Caki2 (cell line): ENCODE data around the gene SNF8. TPM values are rescaled to one million over a fixed set of nuclear protein-coding genes. Genes with fewer than 3 reads are reported as not detected.

Source experiments
- DNase-seq: peaks from one replicate; pipeline ENCODE4 v3.0.0-alpha.2; 2015; ENCODE audit warnings: low read depth
- in situ Hi-C: cut with HindIII; loops from 2 replicates; pipeline ENCODE4 v1.10.0; 2016; ENCODE audit warnings: low sequenced_read_pairs, low pct_unique_long_range_greater_than_20kb, mixed read lengths
- total RNA-seq: library from RNA; depleted of rRNA; stranded (reverse); fragments of >200 nt; shearing (Covaris generic); gene quantifications from 2 replicates; pipeline ENCODE4 v1.2.3, GENCODE V29; 2014; ENCODE audit warnings: low replicate concordance; rRNA removed

Gene SNF8, protein sequence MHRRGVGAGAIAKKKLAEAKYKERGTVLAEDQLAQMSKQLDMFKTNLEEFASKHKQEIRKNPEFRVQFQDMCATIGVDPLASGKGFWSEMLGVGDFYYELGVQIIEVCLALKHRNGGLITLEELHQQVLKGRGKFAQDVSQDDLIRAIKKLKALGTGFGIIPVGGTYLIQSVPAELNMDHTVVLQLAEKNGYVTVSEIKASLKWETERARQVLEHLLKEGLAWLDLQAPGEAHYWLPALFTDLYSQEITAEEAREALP
- total RNA-seq, result 467 and 493 TPM in 2 replicates

- in situ Hi-C loops, result no loop called here
Observed at GRCh38 chr17:48944515-48945260, at the start of gene SNF8. SNF8 (minus strand) TSS chr17:48944842; CDS start chr17:48944734, 108 bp downstream.

GRCh38 chr17:48993951-48994350 lies 49.3 kb upstream of the SNF8 start:
- no peak for DNase-seq
- in situ Hi-C loops, result no loop called here

More at GRCh38 chr17:48944515-48945260, at the start of gene SNF8:
- DNase-seq, result peak; percentile 87

DNA sequence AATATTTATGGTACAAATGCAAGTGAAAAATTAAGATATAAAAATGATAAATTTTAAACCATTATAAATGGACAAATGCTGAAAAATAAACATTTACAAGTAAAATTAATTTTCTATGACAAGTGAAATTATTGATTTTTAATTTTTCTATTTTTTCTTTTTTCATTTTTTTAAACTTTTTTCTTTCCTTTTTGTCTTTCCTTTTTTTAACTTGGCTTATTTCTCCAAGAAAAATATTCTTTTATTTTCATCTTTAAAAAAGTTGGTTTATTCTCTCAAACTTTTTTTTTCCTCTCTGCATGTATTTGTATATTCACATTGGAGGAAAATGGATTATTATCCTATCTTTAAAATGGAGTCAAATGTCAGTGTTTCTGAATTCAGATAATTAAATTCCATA lies 48.7 kb upstream of the SNF8 start:
- in situ Hi-C loops, result no loop called here

DNA sequence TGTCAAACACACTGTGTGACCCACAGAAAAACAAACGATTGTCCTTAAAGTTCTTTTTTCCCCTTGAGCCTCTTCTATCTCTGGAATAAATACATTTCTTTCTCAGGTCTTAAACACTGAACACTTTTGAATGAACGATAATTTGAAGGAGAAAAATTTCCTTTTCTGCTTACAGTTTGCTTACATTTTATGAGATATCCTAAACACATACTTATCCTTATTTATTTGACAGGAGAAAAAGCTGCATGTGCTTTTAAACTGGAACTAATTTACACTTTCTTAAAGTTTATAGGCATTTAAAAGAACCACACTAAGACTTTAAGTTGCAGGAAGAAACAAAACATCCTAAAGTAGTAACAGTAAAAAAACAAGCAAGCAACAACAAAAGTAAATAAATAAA lies 47.8 kb upstream of the SNF8 start:
- in situ Hi-C loops, result no loop called here
- no peak for DNase-seq

More for the DNA sequence above, 48.7 kb upstream of the SNF8 start:
- no peak for DNase-seq

DNA sequence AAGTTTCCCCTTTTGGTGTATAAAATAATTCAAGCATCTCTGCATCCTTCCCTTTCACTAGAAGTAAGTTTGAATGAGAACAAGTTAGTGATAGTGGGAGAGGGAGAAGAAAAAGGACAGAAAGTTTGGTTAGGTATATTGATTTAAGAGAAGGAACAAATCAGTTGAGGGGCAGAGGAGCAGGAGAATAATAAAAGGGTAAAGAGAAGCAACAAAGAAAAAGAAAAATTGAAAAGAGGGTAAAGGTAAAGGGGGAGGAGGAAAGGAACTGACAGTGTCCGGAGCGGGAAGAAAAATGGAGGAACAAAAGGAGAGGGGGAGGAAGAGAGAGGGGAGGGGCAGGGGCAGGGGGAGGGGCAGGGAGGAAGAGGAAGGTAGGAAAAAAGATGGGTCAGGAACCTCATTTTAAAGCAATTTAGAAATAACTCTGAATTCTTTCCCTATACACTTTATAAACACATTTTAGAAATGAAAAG lies 46.3 kb upstream of the SNF8 start:
- in situ Hi-C loops, result no loop called here
- DNase-seq, result no peak

- in situ Hi-C loops, result no loop called here
- no peak for DNase-seq
Observed at GRCh38 chr17:48989100-48989499, 44.5 kb upstream of the SNF8 start.

DNA sequence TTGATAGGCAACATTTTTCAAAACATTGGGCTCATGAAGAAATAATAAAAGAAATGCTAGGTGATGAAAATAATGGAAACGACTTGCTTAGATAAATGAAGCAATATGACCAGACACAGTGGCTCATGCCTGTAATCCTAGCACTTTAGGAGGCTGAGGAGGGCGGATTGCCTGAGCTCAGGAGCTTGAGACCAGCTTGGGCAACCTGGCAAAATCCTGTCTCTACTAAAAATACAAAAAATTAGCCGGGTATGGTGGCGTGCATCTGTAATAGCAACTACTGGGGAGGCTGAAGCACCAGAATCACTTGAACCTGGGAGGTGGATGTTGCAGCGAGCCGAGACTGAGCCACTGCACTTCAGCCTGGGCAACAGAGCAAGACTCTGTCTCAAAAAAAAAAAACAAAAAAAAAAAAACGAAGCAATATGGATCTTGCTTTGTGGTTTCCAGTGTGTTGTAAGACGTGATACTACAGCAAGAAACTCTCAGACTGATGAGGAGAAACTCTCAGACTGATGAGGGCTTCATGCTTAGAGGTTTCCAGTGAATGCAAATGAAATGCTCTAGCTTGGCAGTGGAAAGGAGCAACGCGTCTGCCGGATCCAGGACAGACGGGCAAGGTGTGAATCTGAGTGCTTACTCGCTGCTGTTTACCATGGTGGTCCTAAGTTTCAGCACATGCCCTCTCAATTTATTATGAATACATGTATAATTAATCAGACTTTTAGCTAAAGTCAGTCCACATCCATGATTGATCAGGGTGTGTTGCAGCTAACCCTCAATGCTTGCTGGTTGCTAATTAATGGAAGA lies 41.0 kb upstream of the SNF8 start:
- in situ Hi-C loops, result no loop called here
- no peak for DNase-seq

- in situ Hi-C loops, result no loop called here
- DNase-seq, result no peak
Observed at GRCh38 chr17:48981927-48982539, 37.4 kb upstream of the SNF8 start.

- no peak for DNase-seq
- in situ Hi-C loops, result no loop called here
Observed at GRCh38 chr17:48973806-48974205, 29.2 kb upstream of the SNF8 start.

DNA sequence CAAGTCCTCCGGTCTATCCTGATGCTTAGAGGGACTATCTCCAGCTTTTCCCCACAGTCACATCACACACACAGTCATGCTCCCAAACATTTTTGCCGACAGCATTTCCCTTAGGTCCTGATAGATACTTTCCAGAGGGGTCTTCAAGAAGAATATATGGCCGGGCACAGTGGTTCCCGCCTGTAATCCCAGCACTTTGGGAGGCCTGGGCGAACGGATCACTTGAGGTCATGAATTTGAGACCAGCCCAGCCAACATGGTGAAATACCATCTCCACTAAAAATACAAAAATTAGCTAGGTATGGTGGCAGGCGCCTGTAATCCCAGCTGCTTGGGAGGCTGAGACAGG lies 28.1 kb upstream of the SNF8 start:
- DNase-seq, result no peak
- in situ Hi-C loops, result no loop called here

DNA sequence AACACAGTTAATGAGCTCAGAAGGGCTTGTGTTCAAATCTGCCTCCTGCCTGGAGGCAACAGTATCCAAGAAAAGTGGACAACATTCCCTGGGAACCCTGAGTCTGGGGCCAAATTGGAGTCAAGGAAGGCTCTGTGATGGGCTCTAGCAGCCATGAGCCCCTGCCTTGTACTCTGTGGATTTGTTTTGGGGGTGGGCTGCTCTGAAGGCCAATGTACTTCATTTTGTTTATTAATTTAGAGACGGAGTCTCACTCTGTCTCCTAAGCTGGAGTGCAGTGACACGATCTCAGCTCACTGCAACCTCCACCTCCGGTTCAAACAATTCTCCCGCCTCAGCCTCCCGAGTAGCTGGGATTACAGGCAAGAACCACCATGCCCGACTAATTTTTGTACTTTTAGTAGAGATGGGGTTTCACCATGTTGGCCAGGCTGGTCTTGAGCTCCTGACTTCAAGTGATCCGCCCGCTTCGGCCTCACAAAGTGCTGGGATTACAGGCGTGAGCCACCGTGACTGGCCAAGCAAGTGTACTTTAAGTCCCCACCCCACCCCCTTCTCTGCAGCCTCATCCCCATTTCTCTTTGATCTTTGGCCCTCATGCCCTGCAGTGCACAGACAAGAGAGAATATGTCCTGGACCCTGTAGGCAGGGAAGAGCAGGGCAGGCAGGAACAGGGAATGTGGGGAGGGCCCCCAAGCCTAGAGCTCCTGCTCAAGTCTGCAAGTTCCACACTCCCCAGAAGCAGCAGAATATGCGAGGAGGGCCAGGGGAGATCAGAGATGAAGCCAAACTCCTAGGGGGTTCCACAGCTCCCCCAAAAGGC lies 26.4 kb upstream of the SNF8 start:
- DNase-seq, result no peak
- in situ Hi-C loops, result no loop called here

DNA sequence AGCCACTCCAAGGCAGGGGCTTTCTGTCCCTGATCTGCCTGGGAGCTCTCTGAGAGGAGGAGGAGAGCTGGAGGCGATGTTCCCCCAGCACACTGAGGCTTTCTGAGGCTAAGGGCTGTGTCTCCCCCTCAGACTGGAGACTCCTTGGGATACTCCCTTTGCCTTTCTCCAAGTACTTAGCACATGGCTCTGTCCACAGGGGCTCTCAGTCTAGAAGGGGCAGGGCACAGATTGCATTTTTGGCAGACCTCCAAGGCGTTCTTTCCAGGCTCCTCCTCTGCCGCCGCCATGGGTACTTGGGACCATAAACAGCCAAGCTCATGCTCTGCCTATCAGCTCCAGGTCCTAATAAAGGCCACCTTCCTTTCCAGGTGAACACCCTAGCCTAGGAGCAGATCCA lies 25.6 kb upstream of the SNF8 start:
- no peak for DNase-seq
- in situ Hi-C loops, result no loop called here

DNA sequence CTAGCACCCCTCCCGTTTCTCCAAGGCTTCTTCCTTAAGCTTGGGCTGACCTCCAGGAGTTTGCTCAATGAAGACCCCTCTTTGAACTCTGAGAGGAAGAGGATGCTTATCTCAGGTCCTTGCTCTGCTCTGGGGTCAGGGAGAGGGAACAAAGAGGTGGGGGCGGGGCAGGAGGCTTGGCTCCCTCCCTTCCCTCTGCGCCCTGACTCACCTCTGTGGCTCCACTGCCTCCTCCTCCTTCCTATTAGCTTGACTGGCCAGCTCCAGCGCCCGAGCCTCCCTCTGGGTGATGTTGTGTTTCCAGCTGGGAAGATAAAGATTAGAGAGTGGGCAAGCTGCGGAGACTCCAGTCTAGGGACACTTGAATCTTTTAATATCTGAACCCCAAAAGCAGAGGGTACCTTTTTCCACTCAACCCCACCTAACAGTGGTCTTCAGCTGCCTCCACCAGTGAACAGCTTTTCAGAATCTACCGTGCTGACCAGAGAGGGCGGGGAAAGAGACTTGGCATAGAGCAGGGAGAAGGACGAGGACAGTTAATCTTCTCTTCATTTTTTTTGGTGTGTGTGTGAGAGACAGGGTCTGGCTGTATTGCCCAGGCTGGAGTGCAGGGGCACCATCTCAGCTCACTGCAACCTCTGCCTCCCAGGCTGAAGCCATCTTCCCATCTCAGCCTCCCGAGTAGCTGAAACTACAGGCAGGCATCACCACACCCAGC lies 17.0 kb upstream of the SNF8 start:
- DNase-seq, result peak; percentile 74

DNA sequence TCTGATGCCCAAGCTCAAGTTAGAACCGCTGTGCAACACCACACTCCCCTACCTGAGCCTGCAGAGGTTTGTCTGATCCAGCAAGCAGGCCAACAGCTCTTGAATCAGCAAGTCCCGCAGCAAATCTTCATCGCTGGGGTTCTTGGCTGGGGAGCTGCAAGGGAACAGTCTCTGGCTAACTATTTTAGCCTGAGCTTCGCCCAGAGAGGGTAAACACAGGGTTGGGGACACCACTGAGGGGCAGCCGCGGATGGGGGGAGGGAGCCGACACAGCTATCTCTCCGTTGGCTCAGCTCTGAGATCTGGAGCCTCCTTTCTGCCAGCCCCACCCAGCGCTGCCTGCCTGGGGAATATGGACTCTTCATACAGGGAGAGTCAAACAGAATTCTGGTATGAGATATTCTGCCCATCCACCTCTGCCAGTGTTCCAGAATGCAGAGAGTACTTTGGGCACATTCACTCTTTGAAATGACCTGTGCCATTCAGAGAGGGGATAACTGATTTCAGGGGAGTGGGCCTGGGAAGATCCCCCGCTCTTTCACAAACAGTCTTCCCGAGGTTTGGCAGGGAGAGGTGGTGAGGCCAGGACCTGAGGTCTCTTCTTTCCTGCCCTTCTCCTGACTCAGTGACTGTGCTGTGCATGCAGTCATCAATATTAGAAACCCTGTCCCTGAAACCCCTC lies 16.3 kb upstream of the SNF8 start:
- in situ Hi-C loops, result no loop called here
- no peak for DNase-seq

More for the DNA sequence above, 17.0 kb upstream of the SNF8 start:
- in situ Hi-C loops, result no loop called here

DNA sequence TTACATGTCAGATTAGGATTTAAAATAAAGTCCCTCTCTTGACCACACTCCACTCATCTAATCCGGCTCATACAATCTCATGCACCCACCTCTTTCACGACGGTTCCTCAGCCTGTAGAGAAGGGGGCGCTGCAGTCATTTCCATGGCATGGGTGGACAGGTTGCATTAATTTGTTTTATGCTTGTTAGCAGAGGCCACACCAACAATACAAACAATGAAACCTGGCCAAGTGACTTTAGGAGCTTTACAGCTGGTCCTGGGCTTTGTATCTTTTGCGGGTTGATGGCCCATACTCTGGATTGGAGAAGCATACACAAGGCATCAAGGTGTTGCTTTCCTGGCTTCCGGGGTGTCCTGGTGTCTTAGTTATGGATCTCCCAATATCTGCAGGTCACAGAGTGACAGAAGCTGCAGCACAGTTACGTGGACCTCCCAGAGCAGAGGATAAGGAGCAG lies 9.7 kb upstream of the SNF8 start:
- in situ Hi-C loops, result no loop called here
- DNase-seq, result no peak

GRCh38 chr17:48952904-48953303 lies 8.3 kb upstream of the SNF8 start:
- no peak for DNase-seq
- in situ Hi-C loops, result no loop called here

- no peak for DNase-seq
- in situ Hi-C loops, result no loop called here
Observed at GRCh38 chr17:48951572-48951971, 6.9 kb upstream of the SNF8 start.
